ENCODE measurements around the gene TAOK3. TPM values are rescaled to one million over a fixed set of nuclear protein-coding genes. Genes with fewer than 3 reads are reported as not detected.
A peak's percentile ranks its signal among the peaks of the same experiment; 100 is the strongest.

Gene TAOK3
- total and polyA plus RNA-seq, 4 donors = 6.7 to 28.6 (median 19.5) TPM

- no peak for DNase-seq (ENCODE audit: low spot score)
- peaks cover 0 to 2% (median 0%) of the 10 kb centered on the region in 4 donors for H3K36me3 ChIP-seq (ENCODE audit: control insufficient read depth in 4 of 4, insufficient read depth in 3 of 4, low read depth in 1 of 4, low read length in 3 of 4)
- H3K9me3 ChIP-seq (ENCODE audit: control insufficient read depth in 4 of 4, low read length in 3 of 4) = no peaks in the 10 kb centered on the region
- H3K4me3 ChIP-seq (ENCODE audit: low read depth in 1 of 3, low read length in 3 of 3) = peak overlapping the region; percentile 36 to 72 (median 46)
- peak overlapping the region; percentile 98 for H3K27ac ChIP-seq (ENCODE audit: low read depth in 1 of 2, low read length in 2 of 2)
- H3K9ac ChIP-seq (ENCODE audit: low read depth in 1 of 2, low read length in 2 of 2) = peak overlapping the region; percentile 60 to 86
- H3K4me1 ChIP-seq (ENCODE audit: control insufficient read depth in 4 of 4, insufficient read depth in 4 of 4, low read length in 3 of 4) = peaks cover 2 to 51% (median 28%) of the 10 kb centered on the region in 4 donors
- 57% methylated on average over 14 of the region's 14 CpGs for WGBS
- no peak for TF ChIP-seq EGR1 (IDR thresholded peaks at IDR 0.05; ENCODE audit: low read depth in 2 of 2)
- TF ChIP-seq SP1 (IDR thresholded peaks at IDR 0.05) = no peak
- TF ChIP-seq ZBTB33 (IDR thresholded peaks at IDR 0.05) = no peak
- TF ChIP-seq MAX (IDR thresholded peaks at IDR 0.05) = no peak
- no peak for TF ChIP-seq YY1 (IDR thresholded peaks at IDR 0.05)
- TF ChIP-seq TAF1 (conservative IDR thresholded peaks at IDR 0.05) = no peak
- TF ChIP-seq FOXA1 (IDR thresholded peaks at IDR 0.05) = no peak
- no peak for TF ChIP-seq JUND (IDR thresholded peaks at IDR 0.05)
- no peak for TF ChIP-seq CTCF (IDR thresholded peaks at IDR 0.05; ENCODE audit: low read depth, low read length, missing input control)
- no peaks in the 10 kb centered on the region for H3K27me3 ChIP-seq (ENCODE audit: control insufficient read depth in 4 of 4, insufficient read depth in 4 of 4, low read length in 3 of 4)
These were observed 1.5 kb upstream of the TAOK3 start for GRCh38 chr12:118374126-118374725.

GRCh38 chr12:118373616-118374015 is 909 bp upstream of the TAOK3 start:
- TF ChIP-seq SP1 (IDR thresholded peaks at IDR 0.05) (peak; percentile 92), REST (IDR thresholded peaks at IDR 0.05) (peak; percentile 55), HNF4A (conservative IDR thresholded peaks at IDR 0.05) (peak; percentile 88 to 93), GABPA (IDR thresholded peaks at IDR 0.05 in 1 of 2, conservative IDR thresholded peaks at IDR 0.05 in 1 of 2) (peak in 1 of 2 donors; percentile 12), ATF3 (IDR thresholded peaks at IDR 0.05) (no peak), CTCF (IDR thresholded peaks at IDR 0.05; ENCODE audit: low read depth, low read length, missing input control) (no peak), TAF1 (conservative IDR thresholded peaks at IDR 0.05) (no peak), NR2F2 (IDR thresholded peaks at IDR 0.05) (no peak), RXRA (IDR thresholded peaks at IDR 0.05) (peak; percentile 88 to 89), YY1 (IDR thresholded peaks at IDR 0.05) (no peak), MAX (IDR thresholded peaks at IDR 0.05) (no peak), FOXA1 (IDR thresholded peaks at IDR 0.05) (no peak), EGR1 (IDR thresholded peaks at IDR 0.05; ENCODE audit: low read depth in 2 of 2) (no peak), RAD21 (IDR thresholded peaks at IDR 0.05) (peak; percentile 21 to 27), ZBTB33 (IDR thresholded peaks at IDR 0.05) (peak; percentile 63), HNF4G (IDR thresholded peaks at IDR 0.05) (peak; percentile 70), JUND (IDR thresholded peaks at IDR 0.05) (peak in 1 of 2 donors; percentile 50), FOXA2 (IDR thresholded peaks at IDR 0.05) (peak; percentile 37)
- peak overlapping the region; percentile 98 for H3K27ac ChIP-seq (ENCODE audit: low read depth in 1 of 2, low read length in 2 of 2)
- H3K36me3 ChIP-seq (ENCODE audit: control insufficient read depth in 4 of 4, insufficient read depth in 3 of 4, low read depth in 1 of 4, low read length in 3 of 4) = no peaks in the 10 kb centered on the region
- peak overlapping the region; percentile 65 to 74 (median 72) for H3K4me3 ChIP-seq (ENCODE audit: low read depth in 1 of 3, low read length in 3 of 3)
- peak overlapping the region; percentile 63 to 86 for H3K9ac ChIP-seq (ENCODE audit: low read depth in 1 of 2, low read length in 2 of 2)
- no peak for DNase-seq (ENCODE audit: low spot score)
- H3K27me3 ChIP-seq (ENCODE audit: control insufficient read depth in 4 of 4, insufficient read depth in 4 of 4, low read length in 3 of 4) = no peaks in the 10 kb centered on the region
- 23% methylated on average over 5 of the region's 5 CpGs for WGBS
- H3K4me1 ChIP-seq (ENCODE audit: control insufficient read depth in 4 of 4, insufficient read depth in 4 of 4, low read length in 3 of 4) = peaks cover 2 to 51% (median 28%) of the 10 kb centered on the region in 4 donors
- no peaks in the 10 kb centered on the region for H3K9me3 ChIP-seq (ENCODE audit: control insufficient read depth in 4 of 4, low read length in 3 of 4)
